IgD-negative memory B cell (primary cell): ENCODE results near the gene MMP10. TPM values are rescaled to one million over a fixed set of nuclear protein-coding genes. Genes with fewer than 3 reads are reported as not detected.

ENCODE experiments used
- H3K27ac Mint-ChIP-seq, 3 donors: one replicate each; pipeline ENCODE4 v1.8.0; 2020 to 2022; ENCODE audit warnings: mild to moderate bottlenecking in 3 of 3, mixed read lengths in 3 of 3, moderate library complexity in 1 of 3
- H3K27me3 Mint-ChIP-seq: one replicate; pipeline ENCODE4 v1.8.0; 2021; ENCODE audit warnings: mixed read lengths
- H3K36me3 Mint-ChIP-seq: one replicate; pipeline ENCODE4 v1.8.0; 2020; ENCODE audit warnings: mild to moderate bottlenecking, mixed read lengths
- H3K4me1 Mint-ChIP-seq, 3 donors: one replicate each; pipeline ENCODE4 v1.8.0; 2020 to 2022; ENCODE audit warnings: mixed read lengths in 3 of 3, mild to moderate bottlenecking in 1 of 3
- H3K4me3 Mint-ChIP-seq, 4 donors: one replicate each; pipeline ENCODE4 v1.8.0; 2020 to 2022; ENCODE audit warnings: mild to moderate bottlenecking in 4 of 4, mixed read lengths in 4 of 4, moderate library complexity in 3 of 4
- H3K9me3 Mint-ChIP-seq, 3 donors: one replicate each; pipeline ENCODE4 v1.8.0; 2020 to 2021; ENCODE audit warnings: mixed read lengths in 3 of 3, mild to moderate bottlenecking in 1 of 3
- polyA plus RNA-seq: library from polyadenylated mRNA; unstranded; fragments of 300-500 nt; fragmentation: Illumina TruSeq; gene quantifications from one replicate; pipeline ENCODE4 v1.2.3, GENCODE V29; 2021

Gene MMP10
- polyA plus RNA-seq, 1 donor from 2014 or later: not detected

DNA sequence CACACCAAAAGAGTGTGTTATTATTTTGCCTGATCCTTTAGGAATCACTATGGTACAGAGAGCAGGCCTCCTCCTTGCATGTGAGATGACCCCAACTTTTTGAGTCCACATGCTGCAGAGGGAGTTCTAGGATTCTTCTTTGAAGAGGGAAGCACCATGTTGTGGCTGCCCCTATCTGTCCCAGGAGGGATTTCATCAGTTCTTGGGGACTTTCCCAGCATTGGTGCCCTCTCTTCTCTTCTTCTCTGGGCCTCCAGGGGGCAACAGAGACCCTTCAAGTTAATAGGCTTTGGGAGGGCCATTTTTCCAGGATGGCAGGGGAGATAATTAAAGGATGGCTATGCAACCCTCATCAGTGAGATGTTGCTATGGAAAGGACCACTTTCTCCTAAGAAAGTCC lies 14.0 kb upstream of the MMP10 start:
- Mint-ChIP-seq H3K9me3 (no peaks in the 10 kb centered on the region), H3K36me3 (no peaks in the 10 kb centered on the region), H3K27me3 (peaks cover 1% of the 10 kb centered on the region), H3K27ac (no peak overlapping the region), H3K4me1 (no peaks in the 10 kb centered on the region), H3K4me3 (no peak overlapping the region)

DNA sequence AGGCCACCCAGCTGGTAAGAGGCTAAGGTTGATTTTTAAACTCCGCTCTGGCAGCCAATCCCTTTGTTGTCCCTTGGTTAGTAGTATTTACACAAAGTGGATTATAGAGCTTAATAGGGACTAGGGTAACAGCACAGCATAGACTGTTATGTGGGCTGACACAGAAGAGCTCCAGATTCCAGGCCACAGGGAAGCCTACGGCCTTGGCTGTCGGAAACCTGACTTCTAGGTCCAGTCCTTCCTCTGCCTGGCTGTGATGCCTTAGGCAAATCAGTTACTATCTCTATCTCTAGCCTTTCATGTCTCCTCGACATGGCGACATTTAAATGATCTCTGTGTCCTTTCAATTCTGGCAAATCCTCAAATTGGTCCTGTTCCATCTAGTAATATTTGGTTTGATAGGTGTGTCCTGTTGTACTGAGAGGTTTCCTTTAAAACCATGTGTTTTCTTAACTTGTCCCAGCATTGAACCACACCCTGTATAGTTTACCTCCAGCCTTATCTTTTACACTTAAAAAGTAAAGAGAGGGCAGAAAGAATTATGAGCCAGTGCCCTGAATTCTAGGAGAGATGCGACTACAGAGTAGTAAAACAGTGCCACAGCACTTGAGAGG lies 13.4 kb upstream of the MMP10 start:
- H3K27me3 Mint-ChIP-seq: peaks cover 1% of the 10 kb centered on the region
- H3K4me3 Mint-ChIP-seq: no peak overlapping the region
- H3K9me3 Mint-ChIP-seq: no peaks in the 10 kb centered on the region
- no peak overlapping the region for H3K27ac Mint-ChIP-seq
- no peaks in the 10 kb centered on the region for H3K4me1 Mint-ChIP-seq
- no peaks in the 10 kb centered on the region for H3K36me3 Mint-ChIP-seq

DNA sequence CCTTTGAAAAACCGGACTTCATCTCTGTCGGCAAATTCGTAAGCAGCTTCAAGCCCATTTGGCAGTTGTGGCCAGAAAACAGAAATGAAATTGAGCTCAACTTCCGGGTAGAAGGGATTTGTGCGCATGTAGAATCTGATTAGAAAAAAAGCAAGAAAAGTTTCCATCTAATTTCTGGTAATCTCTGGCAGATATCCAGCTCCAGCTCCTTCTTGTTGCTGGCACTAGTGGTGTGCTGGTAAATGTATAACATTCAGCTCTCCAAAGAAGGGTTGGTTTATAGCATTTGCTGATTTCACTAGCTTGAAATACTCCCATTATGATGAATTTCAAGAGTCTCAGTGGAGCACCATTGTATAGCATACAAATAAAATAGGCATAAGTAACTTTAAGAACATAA lies 12.2 kb upstream of the MMP10 start:
- H3K9me3 Mint-ChIP-seq: no peaks in the 10 kb centered on the region
- no peaks in the 10 kb centered on the region for H3K4me1 Mint-ChIP-seq
- no peaks in the 10 kb centered on the region for H3K36me3 Mint-ChIP-seq
- no peaks in the 10 kb centered on the region for H3K27me3 Mint-ChIP-seq
- no peak overlapping the region for H3K27ac Mint-ChIP-seq
- H3K4me3 Mint-ChIP-seq: no peak overlapping the region

DNA sequence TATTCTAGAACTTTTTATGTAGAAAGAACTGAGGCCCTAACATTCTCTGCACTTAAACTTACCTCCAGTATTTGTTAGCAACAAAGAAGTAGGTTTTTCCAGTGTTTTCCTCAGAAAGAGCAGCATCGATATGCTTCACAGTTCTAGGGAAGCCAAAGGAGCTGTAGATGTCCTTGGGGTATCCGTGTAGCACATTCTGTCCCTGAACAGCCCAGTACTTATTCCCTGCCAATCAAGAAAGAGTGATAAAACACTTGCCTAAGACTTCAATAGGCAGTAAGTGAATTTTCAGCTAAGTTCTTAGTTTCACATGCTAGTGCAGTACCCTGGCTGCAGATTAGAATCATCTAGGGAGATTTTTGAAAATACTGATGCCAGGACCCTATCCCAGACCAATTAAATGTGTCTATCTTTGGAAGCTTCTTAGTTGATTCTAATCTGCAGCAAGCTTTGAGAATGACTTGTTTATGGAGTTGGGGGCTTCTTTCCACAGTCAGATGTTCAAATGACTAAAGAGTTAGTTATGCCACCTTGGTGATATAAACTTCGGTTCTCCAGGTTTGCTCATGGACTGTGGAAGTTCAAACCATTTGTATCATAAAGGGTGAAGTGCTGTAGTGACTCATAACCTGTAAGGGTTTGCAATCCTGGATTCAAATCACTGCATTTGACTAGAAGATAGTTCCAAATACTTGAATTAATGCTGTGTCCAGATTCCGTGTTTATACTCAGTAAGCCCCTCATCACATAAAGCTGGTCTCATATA lies 11.0 kb upstream of the MMP10 start:
- Mint-ChIP-seq H3K27me3 (no peaks in the 10 kb centered on the region), H3K27ac (no peak overlapping the region), H3K4me3 (no peak overlapping the region), H3K4me1 (no peaks in the 10 kb centered on the region), H3K9me3 (no peaks in the 10 kb centered on the region), H3K36me3 (no peaks in the 10 kb centered on the region)

DNA sequence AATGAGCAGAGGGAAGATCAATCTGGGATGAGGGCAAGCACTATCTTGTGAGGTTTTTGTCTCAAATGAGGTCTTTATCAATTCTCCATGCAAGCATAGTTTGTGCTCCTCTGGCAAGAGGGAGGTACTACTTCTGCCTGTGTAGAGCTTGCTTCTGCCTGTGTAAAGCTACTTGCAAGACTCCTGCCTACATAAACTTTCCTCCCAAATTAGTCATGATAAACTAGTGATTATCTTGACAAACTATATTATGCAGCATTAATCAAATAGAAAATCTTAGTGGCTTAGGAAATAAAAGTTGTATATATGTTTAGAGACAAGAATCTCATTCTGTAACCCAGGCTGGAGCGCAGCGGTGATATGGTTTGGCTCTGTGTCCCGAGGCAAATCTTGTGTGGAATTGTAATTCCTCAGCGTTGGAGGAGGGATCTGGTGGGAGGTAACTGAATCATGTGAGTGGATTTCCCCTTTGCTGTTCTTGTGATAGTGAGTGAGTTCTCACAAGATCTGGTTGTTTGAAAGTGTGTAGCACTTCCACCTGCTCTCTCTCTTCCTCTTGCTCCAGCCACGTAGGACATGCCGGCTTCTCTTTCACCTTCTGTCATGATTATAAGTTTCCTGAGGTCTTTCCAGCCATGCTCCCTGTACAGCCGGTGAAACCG lies 8.0 kb upstream of the MMP10 start:
- Mint-ChIP-seq H3K9me3 (no peaks in the 10 kb centered on the region), H3K4me3 (no peak overlapping the region), H3K27ac (no peak overlapping the region), H3K27me3 (peaks cover 1% of the 10 kb centered on the region), H3K4me1 (no peaks in the 10 kb centered on the region), H3K36me3 (no peaks in the 10 kb centered on the region)

DNA sequence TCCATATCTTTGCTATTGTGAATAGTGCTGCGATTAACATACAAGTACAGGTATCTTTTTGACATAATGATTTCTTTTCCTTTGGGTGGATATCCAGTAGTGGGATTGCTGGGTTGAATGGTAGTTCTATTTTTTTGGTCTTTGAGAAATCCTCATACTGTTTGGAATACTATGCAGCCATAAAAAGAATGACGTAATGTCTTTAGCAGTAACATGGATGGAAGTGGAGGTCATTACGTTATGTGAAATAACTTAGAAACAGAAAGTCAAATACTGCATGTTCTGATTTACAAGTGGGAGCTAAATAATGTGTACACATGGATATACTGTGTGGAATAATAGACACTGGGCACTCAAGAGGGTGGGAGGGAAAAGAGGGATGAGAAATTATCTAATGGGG lies 4.0 kb upstream of the MMP10 start:
- peaks cover 1% of the 10 kb centered on the region for H3K27me3 Mint-ChIP-seq
- no peak overlapping the region for H3K4me3 Mint-ChIP-seq
- peaks cover 0 to 1% (median 0%) of the 10 kb centered on the region in 3 donors for H3K9me3 Mint-ChIP-seq
- H3K4me1 Mint-ChIP-seq: no peaks in the 10 kb centered on the region
- no peaks in the 10 kb centered on the region for H3K36me3 Mint-ChIP-seq
- H3K27ac Mint-ChIP-seq: no peak overlapping the region

DNA sequence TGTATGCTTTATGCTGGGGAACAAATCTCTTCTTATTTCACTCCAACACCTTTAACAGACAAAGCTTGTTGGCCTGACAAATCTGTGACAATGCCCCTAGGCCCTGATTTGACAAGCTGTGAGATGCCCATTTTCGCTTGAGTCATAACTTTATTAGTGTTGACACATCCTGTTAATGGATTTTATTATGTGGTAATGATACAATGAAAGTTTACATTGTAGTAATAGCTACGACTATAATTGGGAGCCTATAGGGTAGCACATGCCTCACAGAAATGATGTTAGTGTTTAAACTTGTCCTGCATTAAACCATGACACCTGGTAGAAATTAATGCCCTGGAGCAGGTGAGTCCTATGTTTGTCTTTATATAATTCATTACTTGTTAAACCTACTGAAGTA lies 3.3 kb upstream of the MMP10 start:
- Mint-ChIP-seq H3K4me1 (no peaks in the 10 kb centered on the region), H3K4me3 (no peak overlapping the region), H3K27ac (no peak overlapping the region), H3K36me3 (no peaks in the 10 kb centered on the region), H3K9me3 (peaks cover 0 to 1% (median 0%) of the 10 kb centered on the region in 3 donors), H3K27me3 (peaks cover 1% of the 10 kb centered on the region)

DNA sequence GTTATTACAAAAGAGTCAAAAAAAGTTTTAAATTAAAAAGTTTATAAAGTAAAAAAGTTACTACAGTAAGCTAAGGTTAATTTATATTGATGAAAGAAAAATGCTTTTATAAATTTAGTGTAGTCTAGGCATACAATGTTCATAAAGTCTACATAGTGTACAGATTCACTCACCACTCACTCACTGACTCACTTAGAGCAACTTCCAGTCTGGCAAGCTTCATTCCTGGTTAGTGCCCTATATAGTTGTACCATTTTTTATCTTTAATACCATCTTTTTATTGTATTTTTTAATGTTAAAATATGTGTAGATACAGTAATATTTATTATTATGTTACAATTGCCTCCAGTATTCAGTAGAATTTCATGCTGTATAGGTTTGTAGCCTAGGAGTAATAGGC lies 2.6 kb upstream of the MMP10 start:
- H3K27me3 Mint-ChIP-seq: peaks cover 4% of the 10 kb centered on the region
- no peaks in the 10 kb centered on the region for H3K36me3 Mint-ChIP-seq
- H3K27ac Mint-ChIP-seq: no peak overlapping the region
- no peaks in the 10 kb centered on the region for H3K4me1 Mint-ChIP-seq
- no peak overlapping the region for H3K4me3 Mint-ChIP-seq
- H3K9me3 Mint-ChIP-seq: peaks cover 0 to 1% (median 0%) of the 10 kb centered on the region in 3 donors

DNA sequence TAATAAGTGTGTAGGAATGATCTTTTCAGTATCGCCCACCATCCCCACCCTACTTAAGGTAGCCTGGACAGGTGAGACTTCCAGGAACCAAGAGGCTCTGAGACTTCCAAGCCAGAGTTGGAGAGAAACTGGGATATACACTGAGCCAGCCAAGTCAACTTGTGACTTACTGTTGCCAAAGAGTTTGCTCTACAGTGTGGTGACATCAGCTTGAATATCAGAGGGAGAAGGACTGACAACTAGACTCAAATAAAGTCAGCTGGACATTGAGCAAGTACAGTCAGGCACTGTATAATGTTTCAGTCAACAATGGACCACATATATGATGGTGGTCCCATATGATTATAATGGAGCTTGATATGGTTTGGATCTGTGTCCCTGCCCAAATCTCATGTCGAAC lies 1.2 kb upstream of the MMP10 start:
- Mint-ChIP-seq H3K36me3 (no peaks in the 10 kb centered on the region), H3K9me3 (peaks cover 0 to 1% (median 0%) of the 10 kb centered on the region in 3 donors)

DNA sequence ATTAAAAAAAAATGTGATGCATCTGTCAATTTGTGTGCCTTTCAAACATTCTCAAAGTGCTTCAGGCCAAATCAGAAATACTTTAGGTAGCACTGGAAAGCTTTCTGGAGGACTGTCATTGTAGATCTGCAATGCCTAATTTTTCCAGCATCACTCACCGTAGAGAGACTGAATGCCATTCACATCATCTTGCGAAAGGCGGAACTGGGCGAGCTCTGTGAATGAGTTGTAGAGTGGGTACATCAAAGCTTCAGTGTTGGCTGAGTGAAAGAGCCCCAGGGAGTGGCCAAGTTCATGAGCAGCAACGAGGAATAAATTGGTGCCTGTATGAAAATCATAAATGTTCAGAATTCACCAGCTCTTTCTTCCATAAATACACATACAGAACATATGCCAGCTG lies 4.0 kb downstream of the MMP10 start:
- Mint-ChIP-seq H3K27me3 (peaks cover 3% of the 10 kb centered on the region), H3K4me1 (no peaks in the 10 kb centered on the region), H3K4me3 (no peak overlapping the region), H3K36me3 (no peaks in the 10 kb centered on the region), H3K27ac (no peak overlapping the region), H3K9me3 (no peaks in the 10 kb centered on the region)

More for the DNA sequence above, 1.2 kb upstream of the MMP10 start:
- H3K4me1 Mint-ChIP-seq: no peaks in the 10 kb centered on the region
- H3K27me3 Mint-ChIP-seq: peaks cover 4% of the 10 kb centered on the region
- H3K4me3 Mint-ChIP-seq: no peak overlapping the region
- H3K27ac Mint-ChIP-seq: no peak overlapping the region

DNA sequence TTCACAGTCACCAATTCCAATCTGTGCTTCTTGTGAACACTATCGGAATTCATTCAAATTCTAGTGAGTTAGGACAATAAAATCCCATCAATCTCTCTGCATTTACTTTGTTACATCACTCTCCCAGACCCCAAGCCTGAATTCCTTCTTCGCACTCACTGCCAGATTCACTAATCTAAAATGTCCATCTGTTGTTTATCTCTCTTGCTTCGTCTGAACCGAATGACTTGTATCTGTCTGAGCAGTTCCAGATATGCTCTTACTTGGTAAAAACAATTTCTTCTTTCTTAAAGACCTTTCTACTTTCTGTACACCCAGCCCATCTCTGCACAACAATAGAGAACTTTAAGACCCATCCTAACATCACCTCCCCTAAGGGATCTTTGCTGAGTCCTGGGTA lies 7.0 kb downstream of the MMP10 start:
- H3K4me3 Mint-ChIP-seq: no peak overlapping the region
- no peaks in the 10 kb centered on the region for H3K36me3 Mint-ChIP-seq
- no peak overlapping the region for H3K27ac Mint-ChIP-seq
- H3K9me3 Mint-ChIP-seq: no peaks in the 10 kb centered on the region
- H3K4me1 Mint-ChIP-seq: no peaks in the 10 kb centered on the region
- peaks cover 2% of the 10 kb centered on the region for H3K27me3 Mint-ChIP-seq

DNA sequence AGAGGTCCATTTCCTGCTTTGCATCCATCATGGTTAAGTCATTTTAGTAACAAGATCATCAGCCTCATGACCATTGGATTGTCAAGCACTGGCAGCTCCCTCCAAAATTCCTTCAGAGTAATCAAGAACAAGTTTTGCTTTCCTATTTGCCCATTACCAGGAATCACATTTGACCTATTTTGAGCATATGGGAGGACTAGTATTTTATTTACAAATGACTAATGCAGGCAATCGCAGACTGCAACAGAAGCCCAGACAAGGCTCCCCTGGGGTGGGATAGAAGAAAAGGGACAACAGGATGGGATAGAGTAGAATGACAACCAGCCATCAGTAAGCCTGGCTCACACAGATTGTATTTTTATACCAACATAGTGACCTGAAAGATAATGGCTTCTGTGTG lies 9.1 kb downstream of the MMP10 start:
- no peak overlapping the region for H3K27ac Mint-ChIP-seq
- no peaks in the 10 kb centered on the region for H3K4me1 Mint-ChIP-seq
- peaks cover 0 to 3% (median 0%) of the 10 kb centered on the region in 3 donors for H3K9me3 Mint-ChIP-seq
- peaks cover 2% of the 10 kb centered on the region for H3K27me3 Mint-ChIP-seq
- H3K4me3 Mint-ChIP-seq: no peak overlapping the region
- H3K36me3 Mint-ChIP-seq: no peaks in the 10 kb centered on the region

DNA sequence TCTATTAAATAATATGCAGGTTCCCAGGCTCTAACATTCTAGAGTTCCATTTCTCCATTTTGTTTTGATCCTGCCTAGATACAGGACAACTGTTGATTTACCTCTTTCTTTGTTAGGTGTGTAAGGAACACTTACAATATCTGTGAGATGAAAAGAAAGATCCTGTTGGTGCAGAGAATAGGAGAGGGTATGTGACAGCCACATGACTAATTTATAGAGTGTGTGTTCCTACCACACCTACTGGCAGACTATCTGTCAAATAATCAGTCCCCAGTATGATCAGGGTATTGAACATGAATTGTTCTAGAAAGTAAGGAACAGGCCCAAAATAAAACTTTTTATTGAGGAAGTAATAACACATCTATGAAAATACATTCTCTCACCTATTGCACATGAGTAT lies 10.2 kb downstream of the MMP10 start:
- Mint-ChIP-seq H3K27ac (no peak overlapping the region), H3K4me1 (no peaks in the 10 kb centered on the region), H3K27me3 (peaks cover 2% of the 10 kb centered on the region), H3K36me3 (no peaks in the 10 kb centered on the region), H3K9me3 (peaks cover 0 to 3% (median 0%) of the 10 kb centered on the region in 3 donors), H3K4me3 (no peak overlapping the region)

DNA sequence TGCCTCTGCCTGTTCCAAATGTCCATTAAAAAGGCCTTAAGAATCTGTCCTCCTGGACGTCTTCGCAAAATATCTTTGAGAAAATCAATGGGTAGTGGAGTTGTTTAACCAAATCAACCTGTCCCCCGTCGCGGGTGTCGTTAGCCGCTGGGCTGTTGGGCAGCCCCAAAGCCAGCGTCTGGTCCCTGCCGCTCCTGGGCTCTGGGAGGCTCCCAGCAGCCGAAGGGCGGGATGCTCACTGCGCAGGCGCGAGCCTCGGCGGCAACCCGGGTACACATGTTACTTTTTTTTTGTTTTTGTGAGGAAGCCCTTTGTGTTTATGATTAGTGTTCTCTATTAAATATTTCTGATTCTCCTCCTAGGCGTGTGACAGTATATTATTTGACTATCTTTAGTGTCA lies 12.6 kb downstream of the MMP10 start:
- Mint-ChIP-seq H3K27me3 (peaks cover 5% of the 10 kb centered on the region), H3K36me3 (peaks cover 2% of the 10 kb centered on the region), H3K4me1 (no peaks in the 10 kb centered on the region), H3K27ac (no peak overlapping the region), H3K4me3 (no peak overlapping the region), H3K9me3 (peaks cover 0 to 5% (median 0%) of the 10 kb centered on the region in 3 donors)

DNA sequence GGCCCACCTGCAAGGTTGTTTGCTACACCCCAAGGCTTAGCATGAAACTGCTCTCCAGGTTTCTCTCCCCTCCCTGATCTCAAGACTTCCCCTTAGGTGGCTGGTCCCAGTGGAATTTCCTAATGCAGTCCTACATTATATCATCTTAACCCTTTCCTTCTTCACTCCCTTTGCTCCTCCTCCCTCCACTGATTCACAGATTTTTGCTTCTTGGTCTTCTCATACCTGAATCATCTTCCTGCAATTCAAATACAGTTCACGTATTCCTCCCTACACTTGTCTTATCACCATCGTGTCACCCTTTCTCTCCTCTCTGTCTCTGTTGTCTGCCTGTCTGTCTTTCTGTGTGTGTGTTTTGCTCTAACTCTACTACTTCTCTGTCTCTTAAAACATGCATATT lies 17.0 kb downstream of the MMP10 start:
- no peak overlapping the region for H3K27ac Mint-ChIP-seq
- H3K27me3 Mint-ChIP-seq: peaks cover 7% of the 10 kb centered on the region
- H3K4me1 Mint-ChIP-seq: no peaks in the 10 kb centered on the region
- peaks cover 0 to 5% (median 0%) of the 10 kb centered on the region in 3 donors for H3K9me3 Mint-ChIP-seq
- H3K4me3 Mint-ChIP-seq: no peak overlapping the region
- peaks cover 2% of the 10 kb centered on the region for H3K36me3 Mint-ChIP-seq

DNA sequence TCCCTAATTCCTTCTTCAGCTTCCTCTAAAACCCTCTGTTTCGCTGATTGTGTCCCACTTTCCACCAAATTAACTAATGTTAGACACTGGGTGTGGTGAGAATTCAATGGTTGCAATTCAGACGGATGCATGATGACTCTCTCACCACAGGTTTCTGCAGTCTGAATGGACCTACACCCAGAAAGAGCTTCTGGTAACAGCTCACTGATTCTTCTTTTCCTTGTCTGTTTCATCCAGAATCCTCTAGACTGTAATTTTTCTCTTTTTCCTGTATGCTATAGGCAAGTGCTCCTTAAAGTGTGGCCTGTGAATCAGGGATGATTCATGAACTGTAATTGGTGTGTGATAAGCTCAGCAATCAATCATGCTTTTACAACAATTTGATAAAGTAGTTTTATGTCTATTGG lies 18.1 kb downstream of the MMP10 start:
- no peak overlapping the region for H3K4me3 Mint-ChIP-seq
- peaks cover 12% of the 10 kb centered on the region for H3K27me3 Mint-ChIP-seq
- peaks cover 2% of the 10 kb centered on the region for H3K36me3 Mint-ChIP-seq
- H3K4me1 Mint-ChIP-seq: no peaks in the 10 kb centered on the region
- H3K27ac Mint-ChIP-seq: no peak overlapping the region
- peaks cover 0 to 2% (median 0%) of the 10 kb centered on the region in 3 donors for H3K9me3 Mint-ChIP-seq
